AG09309 (cell line): Measurements from ENCODE around the gene ARMH2.

Experiments used
- DNase-seq: peaks from one replicate; pipeline ENCODE4 v3.0.0-alpha.2; 2010; ENCODE audit warnings: low read depth
- H3K4me3 ChIP-seq: 2 replicates; pipeline ENCODE4 v1.5.1; 2011; ENCODE audit warnings: mild to moderate bottlenecking, low read depth, low read length, moderate library complexity; ENCODE audit not compliant: control insufficient read depth
- CTCF ChIP-seq: IDR thresholded peaks from 2 replicates; pipeline ENCODE4 v1.5.1; 2011; ENCODE audit warnings: mild to moderate bottlenecking, low read depth, low read length, inconsistent platforms; ENCODE audit not compliant: insufficient read depth, control insufficient read depth; ENCODE audit errors: missing control alignments

The ARMH2 gene

GRCh38 chr6:24798740-24799540 lies at the start of gene ARMH2:
ARMH2 (minus strand) TSS chr6:24798917; CDS start chr6:24798857, 60 bp downstream.
- no peak for TF ChIP-seq CTCF
- no peak within 1 kb of the TSS for H3K4me3 ChIP-seq
- DNase-seq, result no peak

- TF ChIP-seq CTCF, result no peak
- H3K4me3 ChIP-seq, result no peak overlapping the region
- DNase-seq, result no peak
Measured at GRCh38 chr6:24848461-24848860, 49.7 kb upstream of the ARMH2 start.

- H3K4me3 ChIP-seq, result no peak overlapping the region
- TF ChIP-seq CTCF, result no peak
- DNase-seq, result no peak
Measured at GRCh38 chr6:24847402-24847801, 48.7 kb upstream of the ARMH2 start.

GRCh38 chr6:24845578-24845977 lies 46.9 kb upstream of the ARMH2 start:
- TF ChIP-seq CTCF, result no peak
- DNase-seq, result no peak
- H3K4me3 ChIP-seq, result no peak overlapping the region

GRCh38 chr6:24844903-24845302 lies 46.2 kb upstream of the ARMH2 start:
- no peak for TF ChIP-seq CTCF
- no peak for DNase-seq
- H3K4me3 ChIP-seq, result no peak overlapping the region

GRCh38 chr6:24844061-24844460 lies 45.3 kb upstream of the ARMH2 start:
- H3K4me3 ChIP-seq, result no peak overlapping the region
- DNase-seq, result no peak
- no peak for TF ChIP-seq CTCF
